OCI-LY7 (cell line): ENCODE data around the gene CHD9NB. TPM values are rescaled to one million over a fixed set of nuclear protein-coding genes. Genes with fewer than 3 reads are reported as not detected.

ENCODE experiments used
- BruUV-seq: library from RNA; stranded (reverse); fragments of 400-500 nt; replicated peaks from 2 replicates; lab custom pipeline; 2021; lab: Mats Ljungman, UMichigan
- CTCF ChIA-PET: fragments of 300-600 bp; sonication (Branson Sonifier 250); formaldehyde crosslinking; loops from one replicate; lab custom pipeline; 2022; ENCODE audit warnings: antibody characterized with exemption; ENCODE audit not compliant: unreplicated experiment; lab: Charles Lee
- POLR2A ChIA-PET: fragments of 300-600 bp; sonication (Branson Sonifier 250); formaldehyde crosslinking; loops from one replicate; lab custom pipeline; 2022; ENCODE audit warnings: antibody characterized with exemption; lab: Charles Lee
- DNase-seq: peaks from one replicate; pipeline ENCODE4 v3.0.0-alpha.2; 2015; ENCODE audit warnings: low spot score
- H2AFZ ChIP-seq: fragments of 200-600 bp; sonication (generic), shearing (Covaris generic); 2 replicates; pipeline ENCODE4 v1.6.1; 2014; ENCODE audit warnings: mild to moderate bottlenecking, antibody characterized with exemption, low read length, moderate library complexity
- H3K27ac ChIP-seq: fragments of 200-600 bp; sonication (generic); 2 replicates; pipeline ENCODE4 v1.5.1; 2014; ENCODE audit warnings: mixed run types, low read depth, mild to moderate bottlenecking, moderate library complexity, low read length, inconsistent platforms; ENCODE audit not compliant: poor library complexity, severe bottlenecking
- H3K36me3 ChIP-seq: fragments of 200-600 bp; sonication (generic); 2 replicates; pipeline ENCODE4 v1.6.1; 2014; ENCODE audit warnings: mild to moderate bottlenecking, antibody characterized with exemption, low read length, moderate library complexity, mixed read lengths; ENCODE audit not compliant: insufficient read depth
- H3K4me1 ChIP-seq: fragments of 200-600 bp; sonication (generic); 2 replicates; pipeline ENCODE4 v1.5.1; 2014; ENCODE audit warnings: mild to moderate bottlenecking, low read length; ENCODE audit not compliant: insufficient read depth, poor library complexity, severe bottlenecking
- H3K4me2 ChIP-seq: fragments of 200-600 bp; sonication (generic); 2 replicates; pipeline ENCODE4 v1.6.1; 2014; ENCODE audit warnings: mild to moderate bottlenecking, low read length
- H3K4me3 ChIP-seq: fragments of 200-600 bp; sonication (generic); 2 replicates; pipeline ENCODE4 v1.5.1; 2014; ENCODE audit warnings: mild to moderate bottlenecking, low read depth, low read length; ENCODE audit not compliant: poor library complexity, severe bottlenecking
- H3K79me2 ChIP-seq: fragments of 200-600 bp; sonication (generic); 2 replicates; pipeline ENCODE4 v1.6.1; 2016; ENCODE audit warnings: low read depth, mild to moderate bottlenecking, low read length, moderate library complexity, mixed read lengths; ENCODE audit not compliant: insufficient read depth
- H3K9me2 ChIP-seq: fragments of 200-600 bp; sonication (generic); 2 replicates; pipeline ENCODE4 v1.6.1; 2016; ENCODE audit warnings: mild to moderate bottlenecking, low read length, mixed read lengths; ENCODE audit not compliant: insufficient read depth
- H3K9me3 ChIP-seq: fragments of 200-600 bp; sonication (generic); 2 replicates; pipeline ENCODE4 v1.6.1; 2014; ENCODE audit warnings: mild to moderate bottlenecking, mixed run types, low read length, mixed read lengths
- H4K20me1 ChIP-seq: fragments of 200-600 bp; sonication (generic); 2 replicates; pipeline ENCODE4 v1.6.1; 2014; ENCODE audit warnings: mild to moderate bottlenecking, antibody characterized with exemption, low read length, moderate library complexity, mixed read lengths; ENCODE audit not compliant: insufficient read depth
- CTCF ChIP-seq: fragments of 200-600 bp; sonication (generic); conservative IDR thresholded peaks from 2 replicates; pipeline ENCODE4 v1.5.1; 2014; ENCODE audit warnings: mild to moderate bottlenecking, antibody characterized with exemption, low read length, moderate library complexity, mixed read lengths
- EZH2phosphoT487 ChIP-seq: fragments of 200-600 bp; sonication (generic); IDR thresholded peaks from 2 replicates; pipeline ENCODE4 v1.6.1; 2018; ENCODE audit warnings: low read depth, borderline replicate concordance, mild to moderate bottlenecking, mixed run types, antibody characterized with exemption, low read length, moderate library complexity, mixed read lengths
- intact Hi-C: fragments of 100-400 bp; cut with micrococcal nuclease; formaldehyde crosslinking; loops from one replicate; pipeline ENCODE4 v1.10.0; 2022; ENCODE audit not compliant: unreplicated experiment
- total RNA-seq, 2 experiments: library from RNA; depleted of rRNA in 1 of 2; stranded (reverse); fragments of >200 nt in 1 of 2; shearing (Covaris generic) in 1 of 2; gene quantifications; 2 replicates each; pipeline ENCODE4 v1.2.3, GENCODE V29; 2014 to 2022

The CHD9NB gene
- total RNA-seq, 2 experiments from 2014 or later: not detected

- ChIA-PET POLR2A (interaction anchor here (0.5 to 8.1 kb wide), 16 partner anchors 9 to 1250 kb away, joined by 3 to 77 read pairs (median 8); partner anchors contain the start of gene CHD9), CTCF (interaction anchor here (0.8 to 1.3 kb wide), 3 partner anchors 35 to 43 kb away, joined by 3 to 4 read pairs (median 3); no protein-coding TSS in a partner anchor)
- H4K20me1 ChIP-seq: no peaks in the 10 kb centered on the region
- H3K9me3 ChIP-seq: no peaks in the 10 kb centered on the region
- peak overlapping the region; percentile 97 for H3K27ac ChIP-seq
- H3K4me3 ChIP-seq: peak overlapping the region; percentile 69
- peaks cover 15% of the 10 kb centered on the region for H3K36me3 ChIP-seq
- TSS peak; percentile 95 for BruUV-seq
- H3K4me1 ChIP-seq: peaks cover 84% of the 10 kb centered on the region
- TF ChIP-seq EZH2phosphoT487 (no peak), CTCF (no peak)
- H3K79me2 ChIP-seq: peaks cover 80% of the 10 kb centered on the region
- H2AFZ ChIP-seq: peak overlapping the region; percentile 45; the same call in 1 of the 2 replicates
- DNase-seq: peak; percentile 93
- intact Hi-C loops: loop anchor here (1.0 to 2.0 kb wide), 3 partner anchors 28 to 37 kb away; no protein-coding TSS in a partner anchor
- no peaks in the 10 kb centered on the region for H3K9me2 ChIP-seq
- H3K4me2 ChIP-seq: peak overlapping the region; percentile 80
Observed at GRCh38 chr16:53098526-53099317, 46.0 kb upstream of the CHD9NB start.

- BruUV-seq: no TSS peak
Observed at GRCh38 chr16:53097190-53097589, 44.5 kb upstream of the CHD9NB start.

More at GRCh38 chr16:53097190-53097589, 44.5 kb upstream of the CHD9NB start:
- Histone ChIP-seq H3K79me2 (peaks cover 81% of the 10 kb centered on the region), H3K9me2 (no peaks in the 10 kb centered on the region), H3K4me3 (no peak overlapping the region), H2AFZ (no peak overlapping the region), H3K27ac (peak overlapping the region; percentile 97), H3K36me3 (peaks cover 16% of the 10 kb centered on the region), H3K4me1 (peaks cover 87% of the 10 kb centered on the region), H3K9me3 (no peaks in the 10 kb centered on the region), H4K20me1 (no peaks in the 10 kb centered on the region), H3K4me2 (peak overlapping the region; percentile 80)
- intact Hi-C loops: no loop called here
- DNase-seq: no peak
- TF ChIP-seq EZH2phosphoT487: no peak
- TF ChIP-seq CTCF: no peak
- CTCF ChIA-PET: no interaction called here
- POLR2A ChIA-PET: interaction anchor here (0.7 to 8.1 kb wide), 6 partner anchors 10 to 110 kb away, joined by 3 to 77 read pairs (median 6); partner anchors contain the start of gene CHD9
